GM12801 (cell line): ENCODE measurements around the gene POR.

Experiments
- CTCF ChIP-seq: IDR thresholded peaks from one replicate; pipeline ENCODE4 v1.5.1; 2011; ENCODE audit warnings: control low read depth; ENCODE audit not compliant: insufficient read length; ENCODE audit errors: extremely low read depth

POR gene

GRCh38 chr7:75958802-75959543 is 44.0 kb downstream of the POR start:
- no peak for TF ChIP-seq CTCF

- no peak for TF ChIP-seq CTCF
Observed at GRCh38 chr7:75960372-75960771, 45.4 kb downstream of the POR start.

GRCh38 chr7:75961218-75961617 is 46.3 kb downstream of the POR start:
- TF ChIP-seq CTCF: no peak

GRCh38 chr7:75962607-75963380 is 47.8 kb downstream of the POR start:
- no peak for TF ChIP-seq CTCF

- no peak for TF ChIP-seq CTCF
Observed at GRCh38 chr7:75963381-75963995, 48.5 kb downstream of the POR start.

GRCh38 chr7:75965617-75966016 is 50.7 kb downstream of the POR start:
- TF ChIP-seq CTCF: no peak

- no peak for TF ChIP-seq CTCF
Observed at GRCh38 chr7:75966190-75966961, 51.4 kb downstream of the POR start.
